Activated CD4-positive, CD25-positive, alpha-beta regulatory T cell (primary cell): ENCODE measurements around the gene NUDT1.

Experiments used
- DNase-seq, 4 experiments: peaks; one replicate each; lab custom pipeline; 2025; lab: John Stamatoyannopoulos, UW

NUDT1 gene

DNA sequence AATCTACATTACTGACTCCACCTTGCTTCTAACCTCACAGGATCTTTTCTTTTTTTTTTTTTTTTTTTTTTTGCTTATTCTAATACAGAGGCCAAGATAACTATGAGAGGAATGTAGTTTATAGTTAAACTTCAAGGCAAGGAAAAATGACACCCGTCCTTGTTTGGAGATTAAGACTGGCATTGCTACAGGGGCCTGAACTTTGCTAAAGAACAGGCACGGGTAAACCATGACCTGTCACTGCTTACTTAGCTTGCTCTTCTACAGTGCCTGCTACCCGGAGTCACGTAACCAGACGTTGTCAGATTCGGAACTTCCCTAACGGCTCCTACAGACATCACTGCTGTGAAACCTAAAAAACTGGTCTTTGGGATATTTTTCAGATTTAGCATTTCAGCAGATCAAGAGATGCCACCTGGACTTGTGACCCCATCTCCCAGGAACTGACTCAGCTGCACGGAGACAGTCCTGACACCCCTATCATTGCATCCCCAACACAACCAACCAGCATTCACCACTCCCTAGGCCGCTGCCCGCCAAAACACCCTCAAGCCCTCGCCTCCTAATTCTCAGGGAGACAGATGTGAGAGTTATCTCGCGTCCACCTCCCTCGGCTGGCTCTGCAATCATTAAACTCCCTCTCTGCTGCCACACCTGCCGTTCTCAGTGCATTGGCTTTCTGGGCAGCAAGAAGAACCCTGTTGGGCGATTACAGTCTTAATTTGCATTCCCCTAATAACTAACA is 36.8 kb upstream of the NUDT1 start:
- no peak for DNase-seq

GRCh38 chr7:2208712-2209111 is 33.3 kb upstream of the NUDT1 start:
- no peak for DNase-seq

- peak in 2 of 4 experiments; percentile 11 to 33 for DNase-seq
These were observed 32.7 kb upstream of the NUDT1 start for GRCh38 chr7:2209146-2209960.

DNA sequence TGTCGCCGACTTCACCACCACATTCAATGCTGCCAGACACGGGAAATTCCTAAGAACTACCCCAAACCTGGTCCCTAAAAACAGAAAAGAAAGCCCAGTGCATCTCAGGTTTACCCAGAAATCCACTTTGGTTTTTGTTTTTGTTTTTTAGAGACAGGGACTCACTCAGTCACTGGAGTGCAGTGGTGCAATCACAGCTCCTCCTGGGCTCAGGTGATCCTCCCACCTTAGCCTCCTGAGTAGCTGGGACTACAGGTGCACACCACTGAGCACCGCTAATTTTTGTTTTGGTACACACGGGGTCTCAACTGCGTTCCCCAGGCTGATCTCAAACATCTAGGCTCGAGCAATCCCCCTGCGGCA is 32.1 kb upstream of the NUDT1 start:
- DNase-seq = no peak

DNA sequence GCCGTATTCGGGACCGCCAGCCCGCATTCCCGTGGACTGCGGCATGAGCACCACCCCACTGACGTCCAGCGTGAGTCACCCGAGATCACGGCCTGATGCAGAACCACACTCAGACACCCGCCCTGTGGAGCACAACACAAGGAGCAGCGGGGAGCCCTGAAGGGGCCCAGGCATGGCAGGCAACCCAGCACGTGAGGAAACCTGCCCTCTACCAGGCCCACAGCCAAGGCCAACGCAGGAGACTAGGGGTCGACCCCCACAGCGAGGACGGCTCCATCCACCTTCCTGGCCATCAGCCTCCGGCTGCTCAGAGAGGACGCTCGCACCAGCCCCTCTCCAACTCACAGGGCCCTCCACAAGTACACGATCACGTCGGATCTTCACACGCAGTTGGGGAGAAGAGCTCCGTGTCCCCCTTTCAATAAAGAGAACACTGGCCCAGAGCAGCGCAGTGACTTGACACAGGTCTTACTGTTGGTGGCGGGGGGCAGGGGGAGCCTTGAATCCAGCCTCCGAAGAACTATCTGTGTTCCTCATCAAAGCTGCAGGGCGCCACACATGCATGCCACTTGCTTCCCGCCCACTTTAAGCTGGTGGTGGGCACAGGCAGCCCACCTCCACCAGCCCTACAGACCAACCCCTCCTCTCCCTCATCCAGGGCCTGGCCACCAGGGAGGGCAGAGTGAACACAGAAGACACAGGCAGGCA is 31.3 kb upstream of the NUDT1 start:
- no peak for DNase-seq

GRCh38 chr7:2211259-2211880 is 30.7 kb upstream of the NUDT1 start:
- DNase-seq = no peak

- no peak for DNase-seq
These were observed 30.1 kb upstream of the NUDT1 start for GRCh38 chr7:2211926-2212325.

DNA sequence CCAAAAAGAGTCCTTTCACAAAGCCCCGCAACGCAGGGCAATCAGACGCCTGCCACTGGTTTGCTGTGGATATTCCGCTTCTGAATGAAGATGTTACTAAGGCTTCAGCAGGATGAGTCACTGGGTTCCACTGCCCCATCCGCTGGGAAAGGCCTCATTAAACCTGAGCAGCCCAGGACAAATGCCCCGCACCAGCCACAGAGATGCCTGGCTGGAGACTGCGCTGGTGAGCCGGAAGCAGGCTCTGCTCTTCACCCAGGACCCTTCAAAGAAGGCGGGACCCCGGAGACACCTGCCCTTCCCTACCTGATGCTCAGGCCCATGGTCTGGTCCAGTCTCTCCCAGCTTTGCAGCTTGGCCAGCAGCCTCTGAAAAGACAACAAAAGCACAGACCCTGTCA is 29.1 kb upstream of the NUDT1 start:
- DNase-seq = no peak

- DNase-seq = no peak
These were observed 28.3 kb upstream of the NUDT1 start for GRCh38 chr7:2213551-2214215.

- DNase-seq = no peak
These were observed 27.4 kb upstream of the NUDT1 start for GRCh38 chr7:2214636-2215035.

GRCh38 chr7:2215851-2216250 is 26.2 kb upstream of the NUDT1 start:
- DNase-seq = no peak

GRCh38 chr7:2217206-2217605 is 24.8 kb upstream of the NUDT1 start:
- DNase-seq = no peak

DNA sequence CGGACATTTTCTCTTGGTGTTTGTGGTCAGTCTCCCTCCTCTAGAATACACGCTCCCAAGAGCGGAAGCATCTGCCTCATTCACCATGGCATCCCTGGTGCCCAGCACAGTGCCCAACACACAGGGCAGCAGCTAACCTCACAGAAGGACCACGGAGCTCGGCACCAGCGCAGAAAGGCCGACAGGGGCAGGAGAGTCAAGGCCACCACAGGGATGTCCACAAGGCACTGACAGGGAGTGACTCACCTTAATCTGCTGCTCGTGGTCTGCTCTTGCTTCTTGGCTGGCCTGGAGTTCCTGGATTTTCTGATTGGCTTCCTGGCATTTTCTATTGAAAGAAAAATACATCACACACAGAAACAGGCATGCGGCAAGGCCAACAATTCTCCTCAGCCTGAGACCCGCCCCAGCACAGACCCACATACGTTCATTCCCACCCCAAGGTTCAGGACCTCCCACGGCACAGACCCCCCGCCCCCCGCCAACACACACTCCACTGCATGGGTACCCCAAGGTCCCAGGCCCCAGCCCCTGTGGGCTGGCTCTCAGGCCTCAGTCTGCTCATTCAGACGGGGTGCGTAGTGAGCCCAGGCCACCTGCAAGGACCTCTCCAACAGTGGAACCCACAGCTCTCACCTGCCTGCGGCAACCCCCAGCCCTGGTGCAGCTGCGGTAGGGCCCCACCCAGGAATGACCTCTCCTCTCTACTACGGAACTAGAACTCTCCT is 24.1 kb upstream of the NUDT1 start:
- no peak for DNase-seq

DNA sequence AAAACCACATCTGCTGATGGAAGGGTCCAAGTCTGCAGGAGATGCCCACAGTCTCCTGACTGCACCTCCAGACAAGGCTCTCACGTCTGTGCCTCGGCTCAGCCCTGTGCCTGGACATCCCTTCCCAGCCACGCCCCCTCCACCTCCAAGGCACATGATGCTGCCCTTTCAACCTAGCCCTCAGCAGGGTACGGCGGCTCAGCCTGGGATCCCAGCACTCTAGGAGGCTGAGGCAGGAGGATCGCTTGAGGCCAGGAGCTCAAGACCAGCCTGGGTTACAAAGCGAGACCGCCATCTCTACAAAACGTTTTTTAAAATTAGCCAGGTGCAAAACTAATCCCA is 23.6 kb upstream of the NUDT1 start:
- DNase-seq = no peak

GRCh38 chr7:2219136-2219535 is 22.9 kb upstream of the NUDT1 start:
- DNase-seq = no peak

DNA sequence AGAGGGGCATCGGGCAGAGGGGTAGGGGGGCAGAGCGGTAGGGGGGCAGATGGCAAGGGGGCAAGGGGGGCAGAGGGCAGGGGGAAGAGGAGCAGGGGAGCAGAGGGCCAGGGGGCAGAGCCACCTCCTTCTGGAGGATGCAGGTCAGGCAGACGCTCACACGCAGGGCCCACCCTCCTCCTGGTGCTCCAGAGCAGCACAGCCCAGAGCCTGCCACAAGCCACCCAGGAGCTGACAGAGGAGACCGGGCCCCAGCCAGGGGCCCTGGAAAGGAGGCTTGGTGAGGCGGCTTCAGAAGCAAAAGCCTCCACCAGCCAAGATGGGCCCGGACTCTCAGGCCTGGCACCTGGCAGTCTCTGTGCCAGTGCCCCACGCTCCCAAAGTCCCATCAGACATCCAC is 22.4 kb upstream of the NUDT1 start:
- no peak for DNase-seq

DNA sequence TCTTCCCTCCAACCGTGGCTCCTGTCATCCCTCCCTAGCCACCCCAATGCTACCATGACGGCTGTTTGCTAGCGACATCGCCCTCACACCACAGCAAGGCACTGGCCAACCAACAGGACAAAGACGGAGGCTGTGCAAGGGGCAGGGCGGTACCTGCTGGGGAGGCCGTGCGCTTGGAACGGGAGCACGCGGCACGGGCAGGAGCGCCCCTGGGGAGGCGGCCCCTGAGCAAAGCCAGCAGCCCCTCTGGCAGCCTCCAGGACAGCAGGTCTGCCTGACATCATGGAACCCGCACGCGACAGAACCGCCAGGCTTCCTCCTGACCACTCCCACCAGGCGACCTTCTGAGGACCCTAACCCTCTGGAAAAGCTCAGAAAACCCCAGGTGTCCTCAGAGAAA is 22.0 kb upstream of the NUDT1 start:
- DNase-seq = no peak

DNA sequence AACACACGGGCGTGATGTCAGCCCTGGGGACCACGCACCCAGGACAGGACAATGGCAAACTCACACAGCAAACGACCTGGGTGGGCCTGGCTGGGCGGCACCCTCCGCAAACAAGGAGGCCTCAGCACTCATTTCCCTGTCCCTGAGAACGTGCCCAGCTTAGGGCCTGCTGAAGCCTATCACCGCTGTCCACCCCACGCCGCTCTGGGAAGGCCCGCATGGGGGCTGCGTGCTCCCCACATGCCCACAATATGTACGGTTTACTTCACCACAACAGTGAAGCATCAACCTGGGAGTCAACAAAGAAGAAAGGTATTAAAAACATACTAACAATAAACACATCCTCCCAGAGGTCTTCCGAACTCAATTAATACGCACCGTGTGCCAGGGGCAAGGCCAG is 21.5 kb upstream of the NUDT1 start:
- DNase-seq = no peak

DNA sequence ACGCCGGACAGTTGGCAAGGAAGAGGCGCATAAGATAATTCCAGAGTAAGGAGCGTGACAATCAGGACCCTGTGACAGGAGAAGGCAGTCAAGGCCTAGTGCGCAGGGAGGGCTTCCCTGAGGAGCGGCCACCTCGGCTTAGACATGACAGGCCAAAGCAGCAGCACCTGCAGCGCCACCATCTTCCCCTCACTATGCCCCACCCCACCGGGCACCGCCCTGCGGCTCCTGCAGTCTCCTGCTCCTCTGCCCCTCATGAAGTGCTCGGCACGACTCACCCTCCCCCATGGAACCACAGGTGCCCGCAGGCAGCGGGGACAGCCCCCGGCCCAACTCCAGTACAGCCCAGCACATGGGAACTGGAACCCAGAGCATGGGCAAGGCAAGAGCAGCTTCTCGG is 21.1 kb upstream of the NUDT1 start:
- no peak for DNase-seq

DNA sequence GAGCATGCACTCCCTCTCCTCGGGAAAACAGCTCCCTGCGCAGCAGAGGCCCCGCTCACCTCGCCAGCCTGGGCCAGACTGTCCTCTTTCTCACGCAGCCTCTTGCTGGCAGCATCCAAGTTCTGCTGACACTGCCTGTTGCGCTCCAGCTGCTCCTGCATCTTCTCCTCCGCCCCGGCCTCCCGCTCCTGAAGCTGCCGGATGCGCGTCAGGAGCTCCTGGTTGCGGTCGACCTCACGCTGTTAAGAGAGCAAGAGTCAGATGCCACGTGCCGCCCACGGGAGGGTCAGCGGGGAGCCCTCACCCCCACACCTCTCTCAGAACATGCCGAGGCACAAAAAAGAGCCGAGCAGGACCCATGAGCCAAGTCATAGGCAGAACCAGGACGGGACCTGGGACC is 19.5 kb upstream of the NUDT1 start:
- DNase-seq = no peak

GRCh38 chr7:2223321-2223720 is 18.7 kb upstream of the NUDT1 start:
- DNase-seq = no peak
